Kidney glomerular epithelial cell (primary cell): ENCODE measurements around the gene SH3BP1.
"Not testable (repeated sequence)": the region's sequence is repeated elsewhere in the genome, so short reads cannot be mapped to it uniquely, and the experiment has no call there.

Experiments
- DNase-seq: peaks from one replicate; lab custom pipeline; 2025; lab: John Stamatoyannopoulos, UW

Gene SH3BP1

DNA sequence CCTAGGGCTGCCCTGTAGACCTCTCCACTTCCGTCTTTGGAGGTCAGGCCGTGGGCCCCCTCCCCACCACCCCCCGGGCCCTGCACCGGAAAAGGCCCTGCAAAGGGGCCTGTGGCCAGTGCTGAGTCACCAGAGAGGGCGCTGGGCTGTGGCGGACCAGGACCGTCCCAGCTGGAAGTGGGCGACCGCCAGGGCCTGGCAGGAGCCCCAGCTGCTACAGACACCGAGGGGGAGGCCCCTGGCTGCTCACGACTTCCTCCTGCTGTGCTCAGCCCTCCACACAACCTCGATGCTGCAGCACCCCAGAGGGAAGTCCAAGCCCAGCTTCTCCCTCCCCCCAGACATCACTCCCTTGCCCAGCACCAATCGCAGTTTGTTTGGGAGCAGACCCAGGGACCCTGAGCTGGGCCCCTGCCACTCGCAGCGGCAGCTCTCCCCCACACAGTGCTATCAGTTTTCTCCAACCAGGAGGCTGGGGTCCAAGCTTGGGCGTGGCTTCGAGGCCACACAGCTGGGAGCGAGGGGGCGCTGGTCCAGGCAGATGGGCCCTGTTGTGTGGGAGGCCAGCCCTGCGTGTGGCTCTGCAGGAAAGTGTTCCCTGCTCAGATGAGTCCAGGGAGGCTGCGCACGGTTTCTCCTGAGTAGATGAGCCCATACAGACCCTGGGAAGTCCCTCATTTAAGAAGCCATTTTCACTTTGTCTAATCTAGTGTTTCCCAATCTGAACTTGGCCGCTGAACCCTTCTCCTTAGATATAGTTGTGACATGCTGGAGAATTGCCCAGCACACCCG lies 5.6 kb upstream of the SH3BP1 start:
- peak; percentile 35 for DNase-seq

DNA sequence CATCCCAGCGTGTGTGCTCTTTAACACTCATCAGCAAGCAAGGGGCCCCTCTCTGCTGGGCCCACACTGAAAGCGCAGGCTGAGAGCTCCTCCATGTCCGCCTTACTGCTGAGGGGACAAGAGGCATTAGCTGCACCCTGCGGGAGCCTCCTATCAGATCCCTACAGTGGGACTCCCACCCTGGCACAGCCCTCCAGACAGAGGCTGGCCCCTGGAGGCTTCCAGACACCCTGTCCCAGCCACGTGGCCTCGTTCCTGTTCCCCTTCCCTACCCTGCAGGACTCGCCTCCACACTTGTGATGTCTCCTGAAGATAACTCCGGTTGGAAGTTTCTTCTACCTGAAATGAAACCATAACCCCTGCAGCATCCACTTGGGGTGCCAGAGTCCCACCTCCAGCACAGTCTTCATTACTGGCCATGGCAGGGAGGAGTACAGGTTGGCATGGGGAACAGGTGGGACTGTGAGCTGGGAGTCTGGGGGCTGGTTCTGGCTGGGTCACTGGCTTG lies 5.0 kb upstream of the SH3BP1 start:
- no peak for DNase-seq

DNA sequence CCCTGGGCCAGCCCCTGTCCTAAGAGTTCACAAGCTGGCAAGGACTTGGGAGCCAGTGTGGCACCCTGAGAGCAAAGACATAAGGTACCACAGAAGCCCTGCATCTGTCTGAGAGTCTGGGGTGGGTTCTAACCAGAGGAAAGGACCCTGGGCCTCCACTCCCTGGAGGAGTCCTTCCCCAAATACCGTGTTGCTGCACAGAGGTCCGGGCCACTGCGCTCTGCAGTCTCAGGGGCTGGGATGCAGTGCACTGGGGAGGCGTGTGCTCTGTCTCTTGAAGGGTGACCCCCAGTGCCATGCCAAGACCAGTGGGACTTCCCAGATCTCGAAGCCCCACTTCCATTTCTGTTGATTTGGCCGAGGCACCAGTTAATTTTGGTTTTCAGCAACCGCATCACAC lies 4.3 kb upstream of the SH3BP1 start:
- DNase-seq = no peak

DNA sequence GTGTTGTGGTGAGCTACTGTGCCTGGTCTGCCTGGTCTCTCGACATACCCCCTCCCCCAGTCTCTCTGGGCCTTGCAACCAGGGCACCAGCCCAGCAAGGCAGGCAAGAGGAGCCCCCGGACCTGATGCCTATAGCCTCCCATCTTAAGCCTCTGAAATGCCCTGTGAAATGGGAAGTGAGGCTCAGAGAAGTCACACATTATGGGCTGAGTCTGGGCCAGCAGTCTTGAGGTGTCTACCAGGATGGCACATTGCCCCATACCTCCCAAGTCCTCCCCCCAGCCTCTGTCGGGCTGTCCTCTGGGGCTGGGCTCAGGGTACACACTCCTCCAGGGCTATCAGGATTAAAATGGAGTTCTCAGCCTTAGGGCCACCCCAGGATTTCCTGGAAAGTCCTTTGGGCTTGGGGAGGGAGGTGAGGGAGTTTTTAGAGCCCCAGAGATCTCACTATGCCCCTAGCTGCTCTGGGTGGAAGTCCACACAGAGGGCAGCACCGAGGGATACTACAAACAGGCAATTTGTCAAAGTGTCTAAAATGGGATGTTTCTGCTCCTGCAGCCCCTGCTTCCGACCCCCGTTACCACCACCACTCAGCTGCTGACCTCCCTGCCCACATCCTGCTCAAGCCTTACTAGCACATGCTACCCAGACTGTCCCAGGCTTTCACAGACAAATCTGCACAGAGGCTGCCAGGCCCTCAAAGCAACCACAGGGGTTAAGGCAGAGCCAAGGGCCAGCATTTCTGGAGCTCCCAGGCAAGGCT lies 3.1 kb upstream of the SH3BP1 start:
- DNase-seq = no peak

DNA sequence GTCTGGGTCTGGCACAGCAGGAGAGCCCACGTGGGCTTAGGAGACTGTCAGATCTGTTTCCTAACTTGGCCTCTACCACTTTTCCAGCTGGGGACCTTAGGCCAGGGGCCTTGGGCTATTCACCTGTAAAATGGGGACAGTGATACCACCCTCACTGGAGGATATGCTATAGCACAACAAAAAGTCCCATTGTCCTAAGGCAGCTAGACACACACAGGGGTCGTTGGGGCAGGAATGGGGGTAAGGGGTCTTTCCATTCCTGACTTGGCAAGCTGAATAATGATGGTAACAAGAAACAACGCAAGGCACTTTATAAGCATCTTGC lies 2.6 kb upstream of the SH3BP1 start:
- DNase-seq = no peak

DNA sequence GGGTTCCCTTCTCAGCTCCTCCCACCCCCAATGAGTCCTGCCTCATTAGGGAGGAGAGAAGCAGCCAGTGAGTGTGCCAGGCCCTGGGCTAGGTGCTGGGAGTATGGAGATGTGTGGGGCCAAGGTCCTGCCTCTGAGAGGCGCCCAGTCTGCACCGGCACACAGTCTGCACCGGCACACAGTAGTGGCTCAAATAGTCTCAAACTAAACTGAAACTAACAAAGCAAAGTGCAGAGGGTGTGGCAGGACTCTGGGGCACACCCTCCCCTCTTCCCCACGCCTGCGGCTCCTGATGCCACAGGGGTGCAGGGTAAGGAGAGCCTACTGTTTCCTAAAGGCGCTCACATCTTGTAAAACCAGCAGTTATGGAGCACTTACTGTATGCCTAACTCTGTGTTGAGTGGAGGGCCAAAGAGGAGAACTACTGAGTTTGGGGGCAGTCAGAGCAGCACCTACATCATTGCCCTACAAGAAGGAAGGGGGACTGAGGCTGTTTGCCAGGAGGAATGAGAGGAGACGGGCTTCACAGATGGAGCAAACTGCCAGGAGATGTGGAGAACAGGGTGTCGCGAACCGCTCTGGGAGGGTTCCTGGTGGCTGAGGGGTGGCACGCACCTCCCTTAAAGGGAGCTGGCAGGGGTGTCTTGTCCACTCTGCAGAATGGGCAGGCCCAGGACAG lies 939 bp upstream of the SH3BP1 start:
- no peak for DNase-seq

DNA sequence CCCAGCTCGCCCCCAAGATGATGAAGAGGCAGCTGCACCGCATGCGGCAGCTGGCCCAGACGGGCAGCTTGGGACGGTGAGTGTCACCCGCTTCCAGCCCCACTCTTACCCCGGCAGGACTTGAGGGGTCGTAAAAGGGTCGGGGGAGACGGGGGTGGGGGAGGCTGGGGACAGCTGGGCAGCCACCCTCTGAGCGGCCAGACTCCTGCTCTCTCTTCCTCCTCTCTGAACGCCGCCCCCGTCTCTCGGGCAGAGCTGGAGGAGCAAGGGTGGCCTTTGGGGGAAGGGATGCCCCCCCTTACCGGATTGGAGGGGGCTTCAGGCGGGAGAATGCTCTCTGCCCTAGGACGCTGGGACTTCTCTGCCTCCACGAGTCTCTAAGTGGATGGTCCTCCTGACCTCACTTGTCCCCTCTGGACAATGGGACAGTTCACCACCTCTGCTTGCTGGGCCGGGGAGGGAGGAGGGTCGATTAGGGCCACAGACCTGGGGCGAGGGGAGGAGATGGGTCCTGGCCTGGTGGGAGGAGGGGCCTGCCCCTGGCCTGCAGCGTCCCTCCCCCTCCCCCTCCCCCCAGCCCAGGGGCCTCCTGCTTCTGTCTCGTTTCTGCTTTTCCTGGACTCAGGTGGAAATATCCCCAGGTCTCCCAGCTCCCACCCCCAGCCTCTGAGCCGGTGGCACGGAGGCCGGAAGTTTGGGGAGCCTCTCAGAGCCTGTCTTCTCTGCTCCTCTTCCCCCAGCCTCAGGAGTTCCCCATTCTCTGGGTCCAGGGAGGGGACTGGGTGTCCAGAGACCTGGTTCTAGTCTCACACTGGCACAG lies 512 bp downstream of the SH3BP1 start:
- no peak for DNase-seq

DNA sequence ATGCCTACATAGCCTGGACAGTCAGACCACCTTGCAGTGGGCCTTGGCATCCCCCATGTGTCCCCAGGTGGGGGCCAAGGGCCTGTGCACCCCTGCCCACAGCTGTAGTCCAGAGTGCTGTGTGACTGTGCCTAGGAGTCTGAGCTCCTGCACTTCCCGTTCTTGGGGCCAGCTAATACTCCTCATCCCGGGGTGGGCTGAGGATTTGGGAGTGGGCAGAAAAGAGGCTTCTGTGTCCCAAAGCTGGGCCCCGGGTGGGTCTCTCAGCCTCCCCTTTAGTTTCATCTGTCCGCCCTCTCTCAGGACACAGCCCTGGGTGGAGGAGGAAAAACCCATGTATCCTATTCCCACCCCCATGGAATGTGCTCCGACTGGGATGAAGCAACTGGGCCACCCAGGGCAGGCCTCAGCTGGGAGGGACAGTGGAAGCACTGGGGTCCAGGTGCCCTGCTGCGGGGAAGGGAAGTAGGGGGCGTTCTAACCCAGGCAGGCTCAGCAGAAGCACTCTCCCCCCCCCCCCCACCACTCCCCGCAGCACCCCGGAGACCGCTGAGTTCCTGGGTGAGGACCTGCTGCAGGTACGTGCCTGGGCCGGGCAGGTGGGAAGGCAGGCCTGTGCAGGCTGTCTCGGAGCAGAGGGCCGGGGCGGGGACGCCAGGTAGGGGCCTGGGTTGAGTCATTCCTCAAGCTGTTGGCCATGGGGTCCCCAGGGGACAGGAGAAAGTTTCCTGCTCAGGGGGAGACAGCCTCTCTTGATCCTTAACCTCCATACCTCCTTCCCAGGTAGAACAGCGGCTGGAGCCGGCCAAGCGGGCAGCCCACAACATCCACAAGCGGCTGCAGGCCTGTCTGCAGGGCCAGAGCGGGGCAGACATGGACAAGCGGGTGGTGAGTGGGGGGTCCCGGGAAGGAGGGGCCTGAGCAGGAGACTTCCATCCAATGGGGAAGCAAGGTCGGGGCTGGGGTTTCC lies 1.4 kb downstream of the SH3BP1 start:
- no peak for DNase-seq

DNA sequence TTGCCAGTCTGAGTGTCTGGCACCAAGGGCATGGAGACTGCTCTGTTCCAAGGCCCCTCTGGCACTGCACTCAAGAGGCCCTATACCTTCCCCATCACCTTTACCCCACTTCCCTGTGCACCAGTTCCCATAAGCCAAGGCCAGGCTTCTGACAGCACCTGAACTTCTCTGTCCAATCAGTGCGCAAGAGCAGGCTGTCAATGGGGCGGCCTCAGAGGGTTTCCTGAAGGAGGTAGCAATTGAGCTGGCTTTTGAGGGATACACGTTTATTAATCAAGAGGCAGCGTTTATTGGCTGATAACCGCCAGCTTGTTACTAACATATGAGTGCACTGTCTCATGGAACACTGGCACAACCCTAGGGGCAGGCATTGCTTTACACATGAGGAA lies 2.1 kb downstream of the SH3BP1 start:
- DNase-seq = no peak

DNA sequence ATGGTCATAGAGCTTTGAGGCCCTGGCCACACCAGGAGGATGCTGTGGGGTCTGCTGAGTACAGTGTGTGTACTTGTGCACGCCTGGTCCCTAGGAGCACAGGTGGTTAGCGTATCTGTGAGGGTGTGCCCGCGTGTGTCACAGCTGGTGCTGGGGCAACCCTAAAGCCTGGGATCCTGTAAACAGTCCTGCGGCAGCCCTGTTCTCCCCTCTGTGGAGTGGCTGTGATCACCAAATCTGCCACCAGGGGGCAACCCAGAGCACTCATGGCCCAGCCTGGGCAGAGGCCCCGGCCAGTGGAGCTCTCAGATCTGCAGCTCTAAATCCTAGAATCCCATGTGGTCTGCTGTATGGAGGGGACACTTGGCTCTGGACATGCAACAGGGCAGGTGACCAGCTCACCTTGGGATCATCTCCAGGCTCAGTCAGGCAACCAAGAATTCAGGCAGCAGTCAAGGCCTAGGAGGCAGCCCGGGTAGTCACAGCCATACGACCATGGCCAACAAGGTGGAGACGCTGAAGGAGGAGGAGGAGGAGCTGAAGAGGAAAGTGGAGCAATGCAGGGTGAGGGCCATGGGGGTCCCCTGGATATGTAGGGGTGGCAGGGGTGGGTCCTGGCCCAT lies 3.9 kb downstream of the SH3BP1 start:
- peak; percentile 54 for DNase-seq

DNA sequence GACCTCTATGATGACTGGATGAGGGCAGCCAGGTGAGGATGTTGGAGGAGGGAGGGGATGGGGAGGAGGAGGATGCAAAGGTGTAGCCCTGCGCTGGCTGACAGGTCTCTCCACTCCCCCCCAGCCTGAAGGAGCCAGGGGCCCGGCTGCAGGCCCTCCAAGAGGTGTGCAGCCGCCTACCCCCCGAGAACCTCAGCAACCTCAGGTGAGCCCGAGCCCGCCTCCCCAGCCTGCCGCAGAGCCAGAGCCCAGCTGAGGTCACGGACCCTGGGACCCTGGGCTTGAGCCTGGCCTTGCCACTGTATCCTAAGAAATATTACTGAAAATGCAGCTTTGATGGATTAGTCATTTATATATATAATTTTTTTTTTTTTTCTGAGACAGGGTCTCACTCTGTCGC lies 7.8 kb downstream of the SH3BP1 start:
- no peak for DNase-seq

DNA sequence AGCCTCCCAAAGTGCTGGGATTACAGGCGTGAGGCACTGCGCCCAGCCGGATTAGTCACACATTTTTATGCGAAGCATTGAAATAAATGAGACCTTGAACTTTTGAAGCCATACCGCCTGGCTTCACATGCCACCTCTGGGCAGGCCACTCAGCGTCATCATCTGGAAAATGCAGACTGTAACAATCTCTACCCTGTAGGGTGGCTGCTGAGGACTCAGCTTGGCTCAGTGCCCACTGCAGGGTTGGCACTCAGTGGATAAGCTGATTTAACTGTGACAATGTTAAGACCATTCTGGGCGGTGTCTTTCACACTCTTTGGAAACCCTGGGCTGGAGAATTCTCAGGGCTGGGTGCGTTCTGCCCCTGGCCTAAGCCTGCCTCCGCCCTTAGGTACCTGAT lies 8.5 kb downstream of the SH3BP1 start:
- no peak for DNase-seq

DNA sequence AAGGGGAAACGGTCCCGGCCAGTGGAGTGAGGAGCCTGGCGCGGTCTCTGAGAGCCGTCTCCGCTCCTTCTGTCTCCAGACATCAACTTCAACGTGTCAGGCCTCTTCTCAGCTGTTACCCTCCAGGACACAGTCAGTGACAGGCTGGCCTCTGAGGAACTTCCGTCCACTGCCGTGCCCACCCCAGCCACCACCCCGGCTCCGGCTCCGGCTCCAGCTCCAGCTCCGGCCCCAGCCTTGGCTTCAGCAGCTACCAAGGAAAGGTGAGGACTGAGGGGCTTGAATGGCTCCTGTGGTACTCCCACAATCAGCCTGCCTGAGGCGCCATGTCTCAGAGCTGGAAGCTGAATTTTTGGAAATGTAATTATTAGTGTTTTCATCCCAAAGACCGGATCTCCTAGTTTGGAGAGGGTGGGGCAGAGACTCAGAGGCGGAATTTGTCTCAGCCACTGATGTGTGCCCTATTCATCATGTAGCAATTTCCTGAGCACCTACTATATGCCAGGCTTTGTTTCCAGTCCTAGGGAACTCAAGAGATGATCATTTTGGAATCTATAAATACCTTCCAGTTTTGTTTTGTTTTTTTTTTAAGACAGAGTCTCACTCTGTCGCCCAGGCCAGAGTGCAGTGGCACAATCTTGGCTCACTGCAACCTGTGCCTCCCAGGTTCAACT lies 11.1 kb downstream of the SH3BP1 start:
- DNase-seq = no peak

DNA sequence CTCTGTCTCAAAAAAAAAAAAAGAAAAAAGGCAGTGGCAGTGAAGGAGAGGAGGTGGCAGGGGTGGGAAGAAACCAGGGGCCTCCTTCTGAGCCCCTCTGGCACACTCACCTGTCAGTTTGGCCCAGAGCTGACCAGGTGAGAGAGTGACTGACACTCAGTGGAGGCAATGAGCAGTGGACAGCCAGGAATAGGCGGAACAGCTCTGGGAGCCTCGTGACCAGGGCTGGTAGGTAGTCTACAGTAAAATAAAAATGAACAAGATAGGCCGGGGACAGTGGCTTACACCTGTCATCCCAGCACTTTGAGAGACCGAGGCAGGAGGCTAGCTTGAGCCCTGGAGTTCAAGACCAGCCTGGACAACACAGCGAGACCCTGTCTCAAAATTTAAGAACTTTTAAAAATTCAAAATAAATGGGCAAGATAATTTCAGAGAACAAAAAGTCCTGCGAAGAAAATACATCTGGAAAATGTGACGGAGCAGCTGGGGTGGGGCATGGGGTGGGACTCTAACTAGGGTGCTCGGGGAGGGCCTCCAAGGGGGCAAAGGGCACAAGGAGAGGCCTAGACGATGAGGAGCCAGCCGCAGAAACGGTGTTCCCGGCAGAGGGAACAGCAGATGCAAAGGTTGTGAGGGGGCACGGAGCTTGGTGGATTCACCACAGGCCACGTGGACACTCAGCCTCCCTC lies 15.2 kb downstream of the SH3BP1 start:
- DNase-seq = no peak

DNA sequence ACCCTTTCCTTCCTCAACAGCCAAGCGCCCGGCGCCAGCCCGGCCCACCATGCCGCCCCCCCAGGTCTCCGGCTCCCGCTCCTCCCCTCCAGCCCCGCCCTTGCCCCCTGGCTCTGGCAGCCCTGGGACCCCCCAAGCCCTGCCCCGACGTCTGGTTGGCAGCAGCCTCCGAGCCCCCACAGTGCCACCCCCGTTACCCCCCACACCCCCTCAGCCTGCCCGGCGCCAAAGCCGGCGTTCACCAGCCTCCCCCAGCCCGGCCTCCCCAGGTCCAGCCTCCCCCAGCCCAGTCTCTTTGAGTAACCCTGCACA lies 15.7 kb downstream of the SH3BP1 start:
- no peak for DNase-seq

DNA sequence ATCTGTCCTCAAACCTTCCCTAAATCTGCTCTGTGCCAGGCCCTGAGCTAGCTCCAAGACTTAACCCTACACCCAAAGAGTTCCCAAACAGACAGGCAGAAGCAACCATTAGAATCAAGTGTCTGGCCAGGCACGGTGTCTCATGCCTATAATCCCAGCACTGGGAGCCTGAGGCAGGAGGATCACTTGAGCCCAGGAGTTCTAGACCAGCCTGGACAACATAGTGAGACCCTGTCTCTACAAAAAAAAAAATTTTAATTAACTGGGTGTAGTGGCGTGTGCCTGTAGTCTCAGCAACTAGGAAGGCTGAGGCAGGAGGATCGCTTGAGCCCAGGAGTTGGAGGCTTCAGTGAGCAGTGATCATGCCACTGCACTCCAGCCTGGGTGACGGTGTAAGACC lies 17.1 kb downstream of the SH3BP1 start:
- DNase-seq = not testable (repeated sequence)

DNA sequence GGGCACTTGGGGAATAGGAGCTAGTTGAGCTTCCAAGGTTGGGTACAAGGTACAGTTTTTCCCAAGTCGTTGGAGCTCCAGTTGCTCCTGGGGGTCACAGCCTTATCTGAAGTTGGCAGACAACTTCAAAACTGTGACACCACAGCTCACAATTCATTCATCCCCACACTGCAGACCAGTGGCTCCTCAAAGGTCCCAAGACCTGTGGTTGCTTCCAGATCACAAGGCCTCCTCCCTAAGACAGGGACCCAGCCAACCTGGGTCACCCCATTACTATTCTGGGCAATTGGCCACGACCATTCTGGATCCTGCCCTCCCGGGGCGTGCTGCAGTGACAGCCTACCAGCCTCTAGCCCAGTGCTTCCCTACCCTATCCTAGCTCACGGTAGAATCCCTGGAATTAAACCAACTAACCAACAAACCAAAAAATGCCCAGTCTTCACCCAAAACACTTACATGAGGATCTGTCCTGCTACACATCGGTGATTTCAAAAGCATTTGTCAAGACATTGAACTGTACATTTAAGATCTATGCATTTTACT lies 18.2 kb downstream of the SH3BP1 start:
- no peak for DNase-seq

DNA sequence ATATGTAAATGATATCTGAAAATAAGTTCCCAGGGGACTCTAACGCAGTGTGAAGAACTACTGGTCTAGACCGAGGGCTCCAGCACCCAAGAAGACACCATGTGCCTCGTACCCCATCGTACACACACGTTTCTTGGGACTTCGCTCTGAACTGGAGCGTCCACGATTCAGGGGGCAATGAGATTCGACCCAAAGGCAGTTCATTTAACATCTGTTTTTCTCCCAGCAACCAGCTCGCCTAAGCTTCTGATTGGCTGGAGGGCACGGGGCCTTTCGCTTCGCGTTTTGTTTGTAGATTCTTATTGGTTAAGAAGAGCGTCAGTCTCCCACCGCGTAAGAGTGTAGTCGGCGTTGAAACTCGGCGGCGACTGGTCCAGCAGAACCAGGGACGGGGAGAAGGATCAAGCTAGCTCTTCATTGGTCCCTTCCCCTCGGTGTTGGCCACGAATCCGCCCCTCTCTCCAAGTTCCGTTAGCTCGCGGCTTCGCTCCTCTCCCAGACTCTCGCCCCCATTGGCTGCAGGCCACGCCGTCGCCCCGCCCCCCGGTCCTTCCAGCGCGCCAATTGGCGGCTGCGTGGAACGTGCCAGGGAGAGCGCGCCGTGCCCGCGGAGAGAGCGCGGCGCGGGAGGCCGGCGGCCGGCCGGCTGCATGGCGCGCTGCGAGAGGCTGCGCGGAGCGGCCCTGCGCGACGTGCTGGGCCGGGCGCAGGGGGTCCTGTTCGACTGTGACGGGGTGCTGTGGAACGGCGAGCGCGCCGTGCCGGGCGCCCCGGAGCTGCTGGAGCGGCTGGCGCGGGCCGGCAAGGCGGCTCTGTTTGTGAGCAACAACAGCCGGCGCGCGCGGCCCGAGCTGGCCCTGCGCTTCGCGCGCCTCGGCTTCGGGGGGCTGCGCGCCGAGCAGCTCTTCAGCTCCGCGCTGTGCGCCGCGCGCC lies 18.9 kb downstream of the SH3BP1 start, which contains the start of gene PDXP:
PDXP (plus strand) TSS at position 591 of the 933 bp plus-strand sequence; CDS start at position 651, 60 bp downstream.
- DNase-seq = peak; percentile 99
